WTC11 (cell line): Measurements from ENCODE around the gene INTS7. TPM values are rescaled to one million over a fixed set of nuclear protein-coding genes. Genes with fewer than 3 reads are reported as not detected.

ENCODE experiments used
- ATAC-seq: fragments of 200-7000 bp; cut with Tn5 transposase; 2 replicates; pipeline ENCODE4 v1.10.0; 2021; ENCODE audit warnings: mild to moderate bottlenecking, moderate library complexity
- CTCF ChIA-PET: fragments of 300-600 bp; sonication (Branson Sonifier 250); formaldehyde crosslinking; loops from one replicate; lab custom pipeline; 2021; ENCODE audit warnings: antibody characterized with exemption; lab: Charles Lee
- POLR2A ChIA-PET: fragments of 350-600 bp; sonication (Branson Sonifier 250); formaldehyde crosslinking; loops from one replicate; lab custom pipeline; 2021; ENCODE audit warnings: antibody characterized with exemption; lab: Charles Lee
- DNase-seq: peaks from one replicate; pipeline ENCODE4 v3.0.0; 2021; ENCODE audit warnings: low spot score
- H3K27ac Mint-ChIP-seq: 2 replicates; pipeline ENCODE4 v1.8.0; 2021; ENCODE audit warnings: mixed read lengths
- H3K27me3 Mint-ChIP-seq: 2 replicates; pipeline ENCODE4 v1.8.0; 2021; ENCODE audit warnings: low read depth, mild to moderate bottlenecking, moderate library complexity, mixed read lengths
- H3K36me3 Mint-ChIP-seq: 2 replicates; pipeline ENCODE4 v1.8.0; 2021; ENCODE audit warnings: mixed read lengths
- H3K4me1 Mint-ChIP-seq: 2 replicates; pipeline ENCODE4 v1.8.0; 2022; ENCODE audit warnings: mixed read lengths
- H3K4me3 Mint-ChIP-seq: 2 replicates; pipeline ENCODE4 v1.8.0; 2021; ENCODE audit warnings: mild to moderate bottlenecking, moderate library complexity, mixed read lengths
- H3K9me3 Mint-ChIP-seq: 2 replicates; pipeline ENCODE4 v1.8.0; 2021; ENCODE audit warnings: mixed read lengths
- ATF2 ChIP-seq: sonication (generic); formaldehyde crosslinking; IDR thresholded peaks from 2 replicates; pipeline ENCODE4 v1.8.1; 2022; ENCODE audit warnings: low read depth, missing genetic modification reagents, borderline replicate concordance
- CREB1 ChIP-seq: sonication (generic); formaldehyde crosslinking; IDR thresholded peaks from 2 replicates; pipeline ENCODE4 v1.8.0; 2023; ENCODE audit warnings: mild to moderate bottlenecking, missing genetic modification reagents
- CREM ChIP-seq: sonication (generic); formaldehyde crosslinking; IDR thresholded peaks from 2 replicates; pipeline ENCODE4 v1.8.1; 2022; ENCODE audit warnings: mild to moderate bottlenecking, missing genetic modification reagents, moderate library complexity
- E2F1 ChIP-seq: sonication (generic); formaldehyde crosslinking; IDR thresholded peaks from 2 replicates; pipeline ENCODE4 v1.8.0; 2022; ENCODE audit warnings: mild to moderate bottlenecking, missing genetic modification reagents
- ELF4 ChIP-seq: sonication (generic); formaldehyde crosslinking; IDR thresholded peaks from 2 replicates; pipeline ENCODE4 v1.8.1; 2022; ENCODE audit warnings: low read depth, mild to moderate bottlenecking, moderate library complexity, missing genetic modification reagents
- EMX1 ChIP-seq: fragments of 250-450 bp; sonication (Bioruptor Pico); IDR thresholded peaks from 2 replicates; pipeline ENCODE4 v1.8.0; 2021; ENCODE audit warnings: mild to moderate bottlenecking
- ERG ChIP-seq: fragments of 250-450 bp; sonication (Bioruptor Pico); IDR thresholded peaks from 2 replicates; pipeline ENCODE4 v1.8.0; 2021; ENCODE audit warnings: mild to moderate bottlenecking
- ESRRA ChIP-seq: sonication (generic); formaldehyde crosslinking; IDR thresholded peaks from 2 replicates; pipeline ENCODE4 v1.8.1; 2022; ENCODE audit warnings: mild to moderate bottlenecking, missing genetic modification reagents, borderline replicate concordance
- ETV6 ChIP-seq: sonication (generic); formaldehyde crosslinking; IDR thresholded peaks from 2 replicates; pipeline ENCODE4 v1.8.1; 2022; ENCODE audit warnings: mild to moderate bottlenecking, missing genetic modification reagents
- GRHL2 ChIP-seq: fragments of 250-450 bp; sonication (Bioruptor Pico); IDR thresholded peaks from 2 replicates; pipeline ENCODE4 v1.8.0; 2022; ENCODE audit warnings: mild to moderate bottlenecking, moderate library complexity; ENCODE audit not compliant: insufficient replicate concordance, severe bottlenecking
- HMGA2 ChIP-seq: fragments of 250-450 bp; sonication (Bioruptor Pico); IDR thresholded peaks from 2 replicates; pipeline ENCODE4 v1.4.0; 2021; ENCODE audit warnings: mild to moderate bottlenecking, moderate library complexity
- HMGXB4 ChIP-seq: sonication (generic); formaldehyde crosslinking; IDR thresholded peaks from 2 replicates; pipeline ENCODE4 v1.8.1; 2023; ENCODE audit warnings: mild to moderate bottlenecking, moderate library complexity, missing genetic modification reagents
- IRF1 ChIP-seq: sonication (generic); formaldehyde crosslinking; IDR thresholded peaks from 2 replicates; pipeline ENCODE4 v1.8.0; 2023; ENCODE audit warnings: missing genetic modification reagents
- MAX ChIP-seq: sonication (generic); formaldehyde crosslinking; IDR thresholded peaks from 2 replicates; pipeline ENCODE4 v1.8.0; 2022; ENCODE audit warnings: mild to moderate bottlenecking, missing genetic modification reagents
- NFATC4 ChIP-seq: fragments of 250-450 bp; sonication (Bioruptor Pico); IDR thresholded peaks from 2 replicates; pipeline ENCODE4 v1.9.0; 2021; ENCODE audit warnings: mild to moderate bottlenecking
- NFYB ChIP-seq: sonication (generic); formaldehyde crosslinking; conservative IDR thresholded peaks from 2 replicates; pipeline ENCODE4 v1.8.0; 2022; ENCODE audit warnings: low read depth, missing genetic modification reagents
- NR1H2 ChIP-seq: sonication (generic); formaldehyde crosslinking; IDR thresholded peaks from 2 replicates; pipeline ENCODE4 v1.9.0; 2021; ENCODE audit warnings: mild to moderate bottlenecking, moderate library complexity, missing genetic modification reagents
- NR2C2 ChIP-seq: sonication (generic); formaldehyde crosslinking; IDR thresholded peaks from 2 replicates; pipeline ENCODE4 v1.8.0; 2022; ENCODE audit warnings: mild to moderate bottlenecking, missing genetic modification reagents
- NR3C1 ChIP-seq: sonication (generic); formaldehyde crosslinking; conservative IDR thresholded peaks from 2 replicates; pipeline ENCODE4 v1.8.1; 2023; ENCODE audit warnings: low read depth, mild to moderate bottlenecking, missing genetic modification reagents
- PREB ChIP-seq: sonication (generic); formaldehyde crosslinking; IDR thresholded peaks from 2 replicates; pipeline ENCODE4 v1.8.1; 2022; ENCODE audit warnings: mild to moderate bottlenecking, missing genetic modification reagents, moderate library complexity, borderline replicate concordance
- SMAD3 ChIP-seq: sonication (generic); formaldehyde crosslinking; IDR thresholded peaks from 2 replicates; pipeline ENCODE4 v1.8.0; 2022; ENCODE audit warnings: missing genetic modification reagents, mild to moderate bottlenecking, borderline replicate concordance
- SOX15 ChIP-seq: fragments of 250-450 bp; sonication (Bioruptor Pico); IDR thresholded peaks from 2 replicates; pipeline ENCODE4 v1.9.0; 2021; ENCODE audit warnings: mild to moderate bottlenecking
- SP1 ChIP-seq: sonication (generic); formaldehyde crosslinking; conservative IDR thresholded peaks from 2 replicates; pipeline ENCODE4 v1.8.1; 2022; ENCODE audit warnings: missing genetic modification reagents
- USF1 ChIP-seq: sonication (generic); formaldehyde crosslinking; IDR thresholded peaks from 2 replicates; pipeline ENCODE4 v1.8.0; 2022; ENCODE audit warnings: mild to moderate bottlenecking, missing genetic modification reagents
- ZMAT4 ChIP-seq: fragments of 250-450 bp; sonication (Bioruptor Pico); IDR thresholded peaks from 2 replicates; pipeline ENCODE4 v1.9.0; 2021; ENCODE audit warnings: mild to moderate bottlenecking
- ZNF138 ChIP-seq: sonication (generic); formaldehyde crosslinking; conservative IDR thresholded peaks from 2 replicates; pipeline ENCODE4 v1.8.1; 2022; ENCODE audit warnings: mild to moderate bottlenecking, moderate library complexity, missing genetic modification reagents
- ZNF317 ChIP-seq: sonication (generic); formaldehyde crosslinking; IDR thresholded peaks from 2 replicates; pipeline ENCODE4 v1.8.1; 2023; ENCODE audit warnings: low read depth, mild to moderate bottlenecking, moderate library complexity, missing genetic modification reagents, borderline replicate concordance
- ZNF416 ChIP-seq: fragments of 250-450 bp; sonication (Bioruptor Pico); IDR thresholded peaks from 2 replicates; pipeline ENCODE4 v1.9.0; 2021; ENCODE audit warnings: mild to moderate bottlenecking, inconsistent platforms
- ZNF671 ChIP-seq: fragments of 250-450 bp; sonication (Bioruptor Pico); IDR thresholded peaks from 2 replicates; pipeline ENCODE4 v1.8.0; 2021; ENCODE audit warnings: mild to moderate bottlenecking
- total RNA-seq: library from RNA; stranded (reverse); gene quantifications from 3 replicates; pipeline ENCODE4 v1.2.3, GENCODE V29; 2021

The INTS7 gene
- total RNA-seq, 1 experiment from 2014 or later, result 17.2 TPM

- ChIA-PET POLR2A (interaction anchor here (1.1 kb wide), 1 partner anchor 9 kb away, joined by 5 read pairs; the partner anchor contains the start of genes DTL and INTS7), CTCF (interaction anchor here (1.3 to 4.3 kb wide), 2 partner anchors 10 to 364 kb away, joined by 3 to 16 read pairs; partner anchors contain the start of genes DTL and INTS7)
- H3K4me1 Mint-ChIP-seq, result peaks cover 9% of the 10 kb centered on the region
- no peak overlapping the region for H3K4me3 Mint-ChIP-seq
- ATAC-seq (no peak), DNase-seq (no peak)
- H3K27ac Mint-ChIP-seq, result no peak overlapping the region
- H3K9me3 Mint-ChIP-seq, result no peaks in the 10 kb centered on the region
- H3K36me3 Mint-ChIP-seq, result peaks cover 42% of the 10 kb centered on the region
- TF ChIP-seq CREB1 (CRISPR knock-in tag) (no peak), ZMAT4 (CRISPR knock-in tag) (no peak), ERG (CRISPR knock-in tag) (no peak), PREB (CRISPR knock-in tag) (no peak), ZNF416 (CRISPR knock-in tag) (no peak), ELF4 (CRISPR knock-in tag) (no peak), NR3C1 (CRISPR knock-in tag) (no peak), IRF1 (no peak), SP1 (CRISPR knock-in tag) (no peak), CREM (CRISPR knock-in tag) (no peak), MAX (CRISPR knock-in tag) (no peak), ESRRA (no peak), ETV6 (CRISPR knock-in tag) (no peak), NR2C2 (CRISPR knock-in tag) (no peak), NFYB (CRISPR knock-in tag) (no peak), ZNF138 (CRISPR knock-in tag) (no peak)
- H3K27me3 Mint-ChIP-seq, result no peaks in the 10 kb centered on the region
Observed at GRCh38 chr1:212044851-212045250, 9.5 kb upstream of the INTS7 start.

GRCh38 chr1:212042436-212042835, 7.1 kb upstream of the INTS7 start:
- Mint-ChIP-seq H3K27ac (no peak overlapping the region), H3K27me3 (no peaks in the 10 kb centered on the region), H3K9me3 (no peaks in the 10 kb centered on the region), H3K36me3 (peaks cover 31% of the 10 kb centered on the region), H3K4me3 (no peak overlapping the region), H3K4me1 (peaks cover 20% of the 10 kb centered on the region)
- POLR2A ChIA-PET, result no interaction called here
- CTCF ChIA-PET, result no interaction called here
- DNase-seq (no peak), ATAC-seq (no peak)
- TF ChIP-seq NR2C2 (CRISPR knock-in tag) (no peak), NFATC4 (CRISPR knock-in tag) (no peak), SP1 (CRISPR knock-in tag) (no peak), HMGXB4 (no peak), USF1 (CRISPR knock-in tag) (no peak), CREM (CRISPR knock-in tag) (no peak), ZNF317 (CRISPR knock-in tag) (no peak), HMGA2 (no peak), GRHL2 (CRISPR knock-in tag) (no peak), E2F1 (no peak), NR1H2 (no peak), SOX15 (CRISPR knock-in tag) (no peak), ATF2 (CRISPR knock-in tag) (no peak), SMAD3 (no peak), ZNF671 (CRISPR knock-in tag) (no peak), EMX1 (no peak)
